OCI-M2 (cell line): ENCODE data around the gene DHX35.
"Not testable (repeated sequence)": the region's sequence is repeated elsewhere in the genome, so short reads cannot be mapped to it uniquely, and the experiment has no call there.

ENCODE experiments used
- DNase-seq: peaks from one replicate; lab custom pipeline; 2025; ENCODE audit not compliant: unreplicated experiment; lab: John Stamatoyannopoulos, UW

DHX35 gene

GRCh38 chr20:38940644-38941043, 21.5 kb upstream of the DHX35 start:
- no peak for DNase-seq

GRCh38 chr20:38941726-38942389, 20.3 kb upstream of the DHX35 start:
- no peak for DNase-seq

GRCh38 chr20:38945012-38945411, 17.1 kb upstream of the DHX35 start:
- no peak for DNase-seq

- no peak for DNase-seq
These were observed 15.3 kb upstream of the DHX35 start for GRCh38 chr20:38946836-38947235.

GRCh38 chr20:38947931-38948362, 14.2 kb upstream of the DHX35 start:
- peak; percentile 86 for DNase-seq

- DNase-seq, result no peak
These were observed 11.9 kb upstream of the DHX35 start for GRCh38 chr20:38950254-38950653.

- DNase-seq, result no peak
These were observed 10.5 kb upstream of the DHX35 start for GRCh38 chr20:38951611-38952010.

- no peak for DNase-seq
These were observed 10.0 kb upstream of the DHX35 start for GRCh38 chr20:38952153-38952552.

GRCh38 chr20:38953630-38954340, 8.4 kb upstream of the DHX35 start:
- no peak for DNase-seq

- no peak for DNase-seq
These were observed 4.8 kb upstream of the DHX35 start for GRCh38 chr20:38957235-38957876.

- DNase-seq, result no peak
These were observed 4.1 kb upstream of the DHX35 start for GRCh38 chr20:38957915-38958485.

- not testable (repeated sequence) for DNase-seq
These were observed 1.9 kb upstream of the DHX35 start for GRCh38 chr20:38960187-38960687.

GRCh38 chr20:38961530-38962043, 557 bp upstream of the DHX35 start:
- DNase-seq, result no peak

GRCh38 chr20:38962928-38963401, 821 bp downstream of the DHX35 start:
- DNase-seq, result no peak

GRCh38 chr20:38963745-38964144, 1.6 kb downstream of the DHX35 start:
- no peak for DNase-seq

GRCh38 chr20:38965264-38965663, 3.1 kb downstream of the DHX35 start:
- no peak for DNase-seq

GRCh38 chr20:38968090-38968489, 5.9 kb downstream of the DHX35 start:
- DNase-seq, result no peak

- no peak for DNase-seq
These were observed 7.6 kb downstream of the DHX35 start for GRCh38 chr20:38969708-38970107.

- DNase-seq, result no peak
These were observed 8.2 kb downstream of the DHX35 start for GRCh38 chr20:38970302-38970701.

GRCh38 chr20:38973107-38973506, 11.0 kb downstream of the DHX35 start:
- no peak for DNase-seq

GRCh38 chr20:38973645-38974044, 11.5 kb downstream of the DHX35 start:
- no peak for DNase-seq
